Stimulated activated CD8-positive, alpha-beta memory T cell treated with anti-CD3 and anti-CD28 coated beads, Interleukin-4, amount 100 ng/mL, for 4 hours (primary cell): ENCODE results near the gene VSIG10.

Source experiments
- DNase-seq, 2 donors: peaks; one replicate each; pipeline ENCODE4 v3.0.0-alpha.2; 2020; ENCODE audit warnings: low read depth in 2 of 2, low spot score in 1 of 2

VSIG10 gene

GRCh38 chr12:118060301-118061010, 43.4 kb downstream of the VSIG10 start:
- no peak for DNase-seq

GRCh38 chr12:118059341-118060191, 44.2 kb downstream of the VSIG10 start:
- no peak for DNase-seq

- DNase-seq = no peak
These were observed 44.9 kb downstream of the VSIG10 start for GRCh38 chr12:118058881-118059280.

DNA sequence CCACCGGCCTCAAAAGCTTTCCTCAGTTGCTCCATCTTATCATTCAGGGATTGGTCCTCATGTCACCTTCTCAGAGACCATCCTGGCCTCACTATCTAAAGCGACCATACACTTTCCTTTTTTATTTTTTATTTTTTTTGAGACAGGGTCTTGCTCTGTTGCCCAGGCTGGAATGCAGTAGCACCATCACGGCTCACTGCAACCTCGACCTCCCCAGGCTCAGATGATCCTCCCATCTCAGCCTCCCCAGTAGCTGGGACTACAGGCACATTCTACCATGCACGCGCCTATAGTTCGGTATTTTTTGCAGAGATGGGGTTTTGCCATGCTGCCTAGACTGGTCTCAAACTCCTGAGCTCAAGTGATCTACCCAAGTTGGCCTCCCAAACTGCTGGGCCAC, 45.6 kb downstream of the VSIG10 start:
- DNase-seq = no peak

GRCh38 chr12:118055865-118056773, 47.7 kb downstream of the VSIG10 start:
- DNase-seq = no peak

GRCh38 chr12:118055144-118055557, 48.7 kb downstream of the VSIG10 start:
- DNase-seq = peak; percentile 35 to 39

DNA sequence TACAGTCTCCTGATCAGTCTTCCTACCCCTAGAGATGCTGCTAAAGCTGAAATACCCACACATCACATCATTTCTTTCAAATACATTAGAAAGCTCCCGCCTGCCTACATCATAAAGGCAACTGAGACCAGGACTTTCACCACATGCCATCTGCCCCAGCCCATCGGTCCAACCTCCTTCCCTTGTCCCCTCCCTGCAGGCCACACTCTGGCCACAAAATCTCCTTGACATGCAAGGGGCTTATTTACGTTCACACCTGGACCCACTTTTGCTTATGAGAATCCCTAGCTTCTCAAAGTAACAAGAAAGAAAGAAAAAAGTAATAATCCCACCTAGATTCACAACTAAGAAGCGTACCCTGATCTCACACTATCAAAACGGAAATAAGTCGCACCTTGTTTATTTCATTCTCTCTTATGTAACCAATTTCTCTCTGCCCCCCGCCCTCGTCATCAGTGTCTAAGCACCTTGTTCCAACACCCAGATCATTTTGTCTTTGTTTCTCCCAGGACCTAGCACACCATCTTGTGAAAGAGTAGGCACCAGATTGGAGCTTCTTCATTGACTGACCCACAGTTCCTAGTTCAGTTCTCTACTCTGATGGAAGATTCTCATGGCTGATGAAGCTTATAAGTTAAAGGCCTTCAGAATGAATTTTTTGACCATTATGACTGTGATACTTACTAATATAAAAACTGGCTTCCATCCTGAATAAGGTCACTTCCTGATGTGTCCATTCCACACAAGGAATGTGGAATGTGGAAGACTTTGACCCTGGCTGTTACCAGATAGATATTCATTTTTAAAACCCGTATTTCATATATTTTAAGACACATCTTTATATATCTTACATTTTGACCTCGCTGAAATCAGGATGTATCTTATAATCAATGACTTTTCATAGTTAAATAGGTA, 50.5 kb downstream of the VSIG10 start:
- DNase-seq = no peak

DNA sequence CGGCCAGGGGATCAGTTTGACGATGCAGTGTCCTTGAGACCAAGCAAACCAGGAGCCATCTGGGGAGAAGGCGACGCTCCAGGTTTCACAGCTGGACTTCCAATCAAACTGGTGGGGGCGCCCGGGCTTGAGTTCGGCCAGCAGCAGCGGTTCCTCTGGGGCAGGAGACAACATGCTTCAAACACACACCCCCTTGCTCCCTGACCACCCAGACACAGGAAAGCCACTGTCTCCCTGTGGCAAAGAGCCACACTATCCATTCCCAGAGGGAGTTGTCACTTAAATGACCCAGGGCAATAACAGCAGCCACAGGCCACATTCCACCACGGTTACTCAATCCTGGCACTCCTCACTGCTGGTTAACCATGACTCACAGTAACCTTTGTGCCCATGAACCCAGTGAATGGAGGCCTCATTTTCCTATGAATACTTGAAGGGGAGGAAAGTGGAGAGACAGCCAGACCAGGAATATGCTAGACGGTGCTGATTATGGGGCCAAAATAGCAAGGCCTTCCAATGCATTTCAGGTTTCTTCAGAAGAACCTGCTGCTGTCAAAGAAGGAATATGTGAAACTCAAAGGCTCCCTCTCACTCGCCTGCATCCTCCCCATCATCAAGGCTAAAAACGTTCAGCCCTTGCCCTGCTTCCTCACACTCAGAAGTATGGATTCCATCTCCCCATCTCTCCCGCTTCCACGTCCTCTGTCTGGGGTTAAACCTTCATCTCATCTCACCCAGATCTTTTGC, 51.3 kb downstream of the VSIG10 start:
- DNase-seq = no peak

DNA sequence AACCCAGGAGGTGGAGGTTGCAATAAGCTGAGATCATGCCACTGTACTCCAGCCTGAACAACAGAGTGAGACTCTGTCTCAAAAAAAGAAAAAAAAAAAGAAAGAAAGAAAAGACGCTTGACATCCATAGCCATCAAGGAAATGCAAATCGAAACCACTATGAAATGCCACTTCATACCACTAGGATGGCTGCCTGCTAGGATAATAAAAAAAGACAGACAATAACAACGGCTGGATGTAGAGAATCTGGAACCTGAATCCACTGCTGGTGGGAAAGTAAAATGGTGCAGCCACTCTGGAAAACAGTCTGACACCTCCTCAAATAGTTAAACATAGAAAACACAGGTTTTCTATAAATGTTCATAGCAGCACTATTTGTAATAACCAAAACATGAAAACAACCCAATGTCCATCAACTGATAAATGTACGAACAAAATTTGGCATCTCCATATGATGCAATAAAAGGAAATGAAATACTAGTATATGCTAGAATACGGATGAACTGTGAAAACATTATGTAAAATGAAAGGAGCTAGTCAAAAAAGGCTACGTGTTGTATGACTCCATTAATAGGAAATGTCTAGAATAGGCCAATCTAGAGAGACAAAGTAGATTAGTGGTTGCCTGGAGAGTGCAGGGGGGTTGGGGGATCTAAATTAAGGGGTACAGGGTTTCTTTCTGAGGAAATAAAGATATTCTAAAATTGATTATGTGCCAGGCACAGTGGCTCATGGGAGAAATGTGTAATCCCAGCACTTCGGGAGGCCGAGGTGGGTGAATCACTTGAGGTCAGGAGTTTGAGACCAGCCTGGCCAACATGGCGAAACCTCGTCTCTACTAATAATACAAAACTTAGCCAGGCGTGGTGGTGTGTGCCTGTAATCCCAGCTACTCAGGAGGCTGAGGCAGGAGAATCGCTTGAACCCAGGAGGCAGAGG, 52.6 kb downstream of the VSIG10 start:
- no peak for DNase-seq

- DNase-seq = no peak
These were observed 57.4 kb downstream of the VSIG10 start for GRCh38 chr12:118046430-118046829.

- DNase-seq = no peak
These were observed 59.2 kb downstream of the VSIG10 start for GRCh38 chr12:118044577-118044976.

DNA sequence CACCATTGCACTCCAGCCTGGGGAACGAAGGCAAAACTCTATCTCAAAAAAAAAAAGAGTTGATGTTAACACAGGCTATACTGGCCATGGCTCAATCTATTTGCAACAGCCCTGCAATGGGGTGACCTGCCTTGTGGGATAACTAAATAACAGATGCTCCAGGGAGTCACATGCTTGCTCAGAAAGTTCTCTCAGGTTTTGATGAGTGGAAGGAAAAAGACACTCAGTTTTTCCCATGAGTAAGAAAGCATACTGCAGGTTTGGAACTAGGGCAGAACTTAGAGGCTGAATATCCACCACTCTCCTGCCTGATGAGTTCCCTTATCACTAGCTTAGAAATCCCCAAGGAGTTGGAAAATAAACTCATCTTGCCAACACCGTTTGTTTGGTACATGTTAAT, 59.7 kb downstream of the VSIG10 start:
- DNase-seq = no peak

DNA sequence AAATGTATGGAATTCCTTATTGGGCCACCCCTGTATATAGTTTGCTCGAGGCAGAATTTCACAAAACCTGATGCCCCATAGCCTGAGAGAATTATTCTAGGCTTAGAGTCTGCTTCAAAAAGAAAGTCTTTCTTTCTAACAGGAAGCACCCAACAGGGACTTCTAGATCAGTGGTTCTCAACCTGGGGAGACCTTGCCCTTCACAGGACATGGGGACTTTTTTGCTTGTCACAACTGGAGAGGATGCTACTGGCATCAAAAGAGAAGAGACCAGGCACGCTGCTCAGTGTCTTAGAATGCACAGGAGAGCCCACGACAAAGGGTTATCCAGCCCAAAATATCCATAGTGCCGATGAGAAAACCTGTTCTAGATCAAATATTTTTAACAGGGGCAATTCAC, 61.7 kb downstream of the VSIG10 start:
- DNase-seq = no peak

DNA sequence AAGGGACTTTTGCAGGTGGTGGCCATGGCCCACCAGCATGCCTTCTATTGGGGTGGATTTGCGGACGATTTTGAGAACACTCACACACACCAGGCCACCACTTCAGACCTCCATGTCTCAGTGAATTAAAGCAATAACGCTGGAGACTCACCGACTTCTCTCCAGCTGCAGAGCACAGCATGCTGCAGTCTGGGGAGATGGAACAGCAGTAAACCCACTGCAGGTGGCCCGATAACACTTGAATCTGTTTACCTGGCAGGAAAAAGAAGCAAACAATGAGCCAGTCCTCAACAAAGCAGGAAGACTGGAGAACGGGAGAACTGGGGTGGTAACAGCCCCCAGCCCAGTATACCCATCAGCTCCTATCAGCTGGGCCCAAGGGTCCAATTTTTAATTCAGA, 65.7 kb downstream of the VSIG10 start:
- DNase-seq = no peak

GRCh38 chr12:118036672-118037411, 67.0 kb downstream of the VSIG10 start:
- DNase-seq = no peak

DNA sequence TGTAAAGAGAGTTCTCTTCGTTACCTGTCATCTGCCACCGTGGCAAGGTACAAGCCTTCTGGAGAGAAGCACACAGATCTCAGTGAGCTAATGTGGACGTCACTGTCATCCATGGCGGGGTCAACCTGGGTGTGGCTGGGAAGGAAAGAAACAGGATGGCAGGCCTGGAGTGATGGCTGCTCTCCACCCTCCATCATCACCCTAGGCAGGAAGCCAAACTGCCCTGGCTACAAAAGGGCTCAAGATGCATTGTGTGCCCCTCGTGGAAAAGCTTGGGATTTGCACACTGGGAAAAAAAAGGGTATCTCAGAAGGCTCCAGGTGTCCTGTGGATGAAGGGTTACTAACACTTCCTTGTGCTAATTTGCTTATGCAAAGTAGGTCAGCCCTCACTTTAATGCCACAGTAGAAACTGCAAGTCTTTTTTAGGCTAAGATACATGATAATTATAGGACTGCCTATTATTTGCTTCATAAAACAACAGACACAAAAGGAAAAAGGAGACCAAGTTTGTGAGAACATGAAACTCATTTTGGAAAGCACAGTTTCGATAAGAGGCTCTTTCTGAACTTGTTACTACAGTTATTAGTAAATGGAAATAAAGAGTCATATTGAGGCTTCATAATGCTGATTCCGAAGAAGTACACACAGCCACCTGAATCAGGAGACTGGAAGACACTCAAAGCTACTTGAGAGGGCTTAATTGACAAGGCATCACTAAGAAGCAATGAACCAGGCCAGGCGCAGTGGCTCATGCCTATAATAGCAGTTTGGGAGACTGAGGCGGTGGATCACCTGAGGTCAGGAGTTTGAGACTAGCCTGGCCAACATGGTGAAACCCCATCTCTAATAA, 68.4 kb downstream of the VSIG10 start:
- DNase-seq = no peak
